GM18498 (cell line): ENCODE results near the gene ACTRT2.

ENCODE experiments used
- ATAC-seq: cut with Tn5 transposase; IDR thresholded peaks from one replicate; pipeline ENCODE4 v1.9.1; 2021; ENCODE audit warnings: mild to moderate bottlenecking, moderate library complexity; ENCODE audit not compliant: unreplicated experiment

Gene ACTRT2

DNA sequence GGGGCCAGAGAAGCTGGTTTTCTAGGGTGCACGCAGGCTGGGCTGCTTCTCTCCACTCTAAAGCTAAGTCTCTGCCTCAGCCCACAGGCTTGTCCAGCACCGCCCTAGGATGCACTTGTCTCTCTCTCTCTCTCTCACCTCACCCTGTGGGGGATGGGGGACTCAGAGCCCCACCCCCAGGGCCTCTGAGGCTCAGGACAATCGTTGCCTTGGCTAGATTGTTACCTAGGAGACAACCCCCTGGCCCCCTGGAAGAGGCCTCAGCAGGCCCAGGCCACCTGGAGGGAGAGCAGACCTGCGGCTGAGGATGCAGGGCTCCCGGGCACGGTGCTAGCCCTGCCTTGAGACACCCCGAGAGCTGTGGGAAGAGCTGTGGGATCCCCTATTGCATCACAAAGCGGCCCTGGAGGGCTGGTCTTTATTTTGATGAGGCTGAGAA is at the start of gene ACTRT2:
ACTRT2 (plus strand) TSS at position 235 of the 439 bp plus-strand sequence. CDS start 220 bp downstream, outside the sequence.
- no peak for ATAC-seq

DNA sequence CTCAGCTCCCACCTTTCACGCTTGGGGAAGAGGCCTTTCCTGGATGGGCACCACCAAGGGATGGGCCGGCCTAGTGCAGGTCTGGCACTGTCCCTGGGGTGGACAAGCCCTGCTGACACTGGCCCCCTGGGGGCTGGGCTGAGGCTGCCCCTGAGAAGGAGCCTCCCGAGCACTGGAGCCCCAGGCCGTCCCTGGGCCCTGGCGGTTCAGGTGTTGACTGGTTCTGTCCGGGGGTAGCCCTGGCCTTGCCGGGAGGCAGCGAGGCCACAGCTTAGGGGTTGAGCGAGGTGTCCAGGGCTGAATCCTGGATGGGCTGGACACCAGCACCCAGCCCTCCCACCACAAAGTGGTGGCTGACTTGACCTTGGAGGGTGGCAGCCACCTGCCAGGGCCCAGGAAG is 49.7 kb upstream of the ACTRT2 start:
- ATAC-seq: no peak

DNA sequence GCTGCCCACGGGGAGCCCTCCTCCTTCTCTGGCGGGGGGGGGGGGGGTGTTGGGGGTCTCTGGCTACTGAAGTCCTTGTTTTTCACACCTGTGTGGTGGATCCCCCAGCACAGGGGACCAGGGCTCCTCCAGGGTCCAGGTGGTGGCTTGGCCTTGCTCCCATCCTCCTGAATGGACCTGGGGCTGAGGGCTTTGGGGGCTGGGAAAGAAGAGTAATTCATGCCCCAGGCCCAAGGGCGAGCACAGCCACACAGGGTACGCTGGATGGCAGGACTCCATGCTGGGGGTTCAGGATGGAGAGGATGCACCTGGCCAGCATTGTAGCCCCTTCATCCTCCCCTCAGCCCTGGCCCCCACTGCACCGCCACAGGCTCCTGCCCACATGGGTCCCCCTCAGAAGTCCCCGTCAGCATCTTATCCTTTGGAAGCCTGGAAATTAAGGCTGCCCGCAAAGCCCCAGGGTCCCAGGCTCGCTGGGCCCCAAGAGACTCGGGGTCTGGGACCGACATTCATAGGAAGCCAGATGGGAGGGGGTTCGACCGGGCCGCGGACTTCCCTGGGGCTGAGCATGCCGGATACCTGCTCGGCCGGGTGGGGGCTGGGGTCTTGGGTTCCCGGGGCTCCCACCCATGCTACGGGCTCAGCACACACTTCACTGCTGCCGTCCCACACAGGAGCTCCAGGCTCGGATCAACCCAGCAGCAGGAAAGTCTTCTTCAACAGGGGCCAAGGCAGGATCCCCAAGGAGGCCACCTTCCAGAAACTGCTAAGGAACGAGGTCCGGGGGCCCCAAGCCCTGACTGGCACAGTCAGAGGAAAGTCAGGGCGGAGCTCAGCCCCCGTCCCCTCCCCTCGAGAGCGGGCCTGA is 49.0 kb upstream of the ACTRT2 start:
- no peak for ATAC-seq

DNA sequence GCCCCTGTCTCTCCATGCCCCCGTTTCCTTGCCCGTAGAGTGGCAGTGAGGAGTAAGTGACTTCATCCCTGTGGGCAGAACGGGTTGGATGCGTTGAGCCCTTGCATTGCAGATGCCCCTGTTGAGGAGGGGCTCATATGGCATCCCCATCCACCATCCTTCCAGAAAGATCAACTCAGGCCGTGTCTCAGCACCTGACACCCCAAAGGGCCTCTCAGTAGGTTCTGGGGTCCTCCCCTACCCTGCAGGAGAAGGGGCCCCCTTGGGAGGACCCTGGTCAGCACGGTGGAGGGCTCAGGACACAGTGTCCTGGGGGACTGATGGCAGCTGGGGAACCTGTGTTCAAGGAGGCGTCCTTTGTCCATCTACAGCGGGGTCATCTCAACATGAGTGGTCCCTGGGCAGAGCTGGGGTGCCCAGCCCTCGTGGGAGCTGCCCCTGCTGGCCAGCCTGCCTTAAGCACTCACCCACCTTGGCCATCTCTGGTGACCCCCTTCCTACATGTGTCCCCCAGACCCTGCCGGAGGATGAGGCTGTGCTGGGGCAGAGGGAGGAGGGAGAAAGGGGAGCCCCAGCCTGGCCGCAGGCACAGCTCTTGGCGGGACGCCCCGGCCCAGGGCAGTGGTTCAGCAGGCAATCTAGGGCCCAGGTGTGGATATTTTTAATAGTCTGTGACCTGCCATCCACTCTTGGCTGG is 48.2 kb upstream of the ACTRT2 start:
- no peak for ATAC-seq

DNA sequence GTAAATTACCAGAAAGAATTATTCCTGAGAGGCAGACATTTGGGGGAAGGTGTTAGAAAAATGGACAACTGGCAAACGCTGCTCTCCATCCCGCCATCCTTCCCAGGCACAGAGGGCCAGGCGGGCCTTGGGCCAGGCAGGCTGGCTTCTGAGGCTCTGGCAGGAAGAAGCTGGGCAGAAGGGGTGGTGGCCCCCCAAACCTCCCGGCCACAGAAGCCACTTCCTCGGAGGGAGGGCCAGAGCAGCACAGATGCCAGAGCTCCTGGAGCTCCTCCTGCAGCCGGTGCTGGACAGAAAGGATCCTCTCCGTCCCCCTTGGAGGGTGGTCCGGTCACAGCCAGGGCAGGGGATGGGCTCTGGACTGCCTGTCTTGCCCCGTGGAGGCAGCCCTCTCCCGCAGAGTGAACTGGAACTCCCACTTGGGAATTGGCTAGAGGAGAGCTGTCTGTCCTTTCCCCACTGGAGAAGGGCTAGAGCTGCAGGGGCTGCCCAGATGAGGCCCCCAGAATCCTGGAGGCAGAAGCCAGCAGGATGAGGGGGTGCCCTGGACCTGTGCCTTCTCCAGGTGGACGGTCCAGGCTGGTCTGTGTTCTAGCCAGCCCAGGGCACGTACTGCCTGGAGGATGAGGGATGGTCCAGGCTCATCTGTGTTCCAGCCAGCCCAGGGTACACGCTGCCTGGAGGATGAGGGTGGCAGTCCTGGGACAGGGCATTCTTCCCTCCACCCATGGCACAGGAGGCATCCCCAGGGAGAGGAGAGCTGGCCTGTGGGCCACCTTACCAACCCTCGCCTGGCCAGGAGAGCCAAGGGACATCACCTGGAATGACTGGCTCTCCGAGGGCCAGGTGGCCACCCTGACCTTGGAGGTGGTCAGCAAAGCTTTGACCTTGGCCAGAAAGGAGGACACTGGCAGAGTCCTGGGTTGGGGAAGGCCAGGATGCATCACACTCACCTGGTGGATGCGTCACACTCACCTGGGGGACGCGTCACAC is 47.4 kb upstream of the ACTRT2 start:
- no peak for ATAC-seq

DNA sequence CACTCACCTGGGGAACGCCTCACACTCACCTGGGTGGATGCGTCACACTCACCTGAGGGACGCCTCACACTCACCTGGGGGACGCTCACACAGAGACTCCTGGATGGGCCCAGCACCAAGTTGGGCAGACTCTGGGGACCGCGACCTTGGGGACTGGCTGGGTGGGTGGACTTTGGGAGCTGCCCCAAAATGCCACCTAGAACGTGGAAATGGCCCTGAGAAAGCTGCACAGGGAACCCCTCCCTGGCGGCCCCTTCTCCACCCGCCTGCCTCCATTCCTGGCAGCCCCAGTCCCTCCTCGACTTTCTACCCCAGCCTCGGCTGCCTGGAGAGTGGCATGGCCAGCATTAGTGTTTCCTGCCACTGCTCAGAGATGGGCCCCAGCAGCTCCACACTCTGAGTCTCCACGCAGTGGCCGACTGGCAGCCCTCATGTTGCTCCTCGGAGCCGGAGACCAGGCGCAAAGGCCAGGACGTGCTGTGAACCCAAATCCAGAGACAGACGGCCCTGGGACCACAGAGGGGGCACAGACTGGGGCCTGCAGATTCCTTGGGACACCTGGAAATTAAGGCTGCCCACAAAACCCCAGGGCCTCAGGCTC is 46.5 kb upstream of the ACTRT2 start:
- ATAC-seq: no peak

DNA sequence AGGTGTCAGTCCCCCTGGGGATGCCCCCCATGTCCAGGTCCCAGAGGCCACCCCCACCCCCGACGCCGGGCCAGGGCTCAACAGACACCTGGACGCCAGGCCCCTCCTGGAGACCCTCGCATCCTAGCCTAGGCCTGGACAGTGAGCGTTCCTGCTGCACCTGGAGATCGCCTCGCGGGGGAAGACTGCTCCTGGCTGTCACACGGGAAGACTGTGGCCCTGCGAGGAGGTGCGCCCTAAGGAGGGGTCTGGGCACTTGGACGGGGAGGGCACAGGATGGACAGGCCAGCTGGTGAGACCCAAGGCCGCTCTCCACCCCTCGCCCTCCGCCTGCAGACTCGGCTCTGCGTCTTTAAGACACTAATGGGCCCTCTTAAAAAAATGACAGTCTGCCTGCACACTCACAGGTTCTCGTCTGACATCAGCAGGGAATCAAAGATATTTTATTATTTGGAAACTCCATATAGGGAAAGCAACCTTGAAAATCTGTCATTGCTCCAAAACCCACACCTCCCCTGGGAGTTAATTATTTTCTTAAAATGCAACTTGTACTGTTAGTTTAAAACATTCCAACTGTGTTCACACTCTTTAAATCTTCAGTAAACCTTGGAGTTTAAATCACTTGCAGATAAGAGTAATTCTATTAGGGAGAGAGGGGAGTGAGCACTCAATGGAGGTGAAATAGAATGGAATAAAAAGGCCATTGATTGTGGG is 45.6 kb upstream of the ACTRT2 start:
- no peak for ATAC-seq

DNA sequence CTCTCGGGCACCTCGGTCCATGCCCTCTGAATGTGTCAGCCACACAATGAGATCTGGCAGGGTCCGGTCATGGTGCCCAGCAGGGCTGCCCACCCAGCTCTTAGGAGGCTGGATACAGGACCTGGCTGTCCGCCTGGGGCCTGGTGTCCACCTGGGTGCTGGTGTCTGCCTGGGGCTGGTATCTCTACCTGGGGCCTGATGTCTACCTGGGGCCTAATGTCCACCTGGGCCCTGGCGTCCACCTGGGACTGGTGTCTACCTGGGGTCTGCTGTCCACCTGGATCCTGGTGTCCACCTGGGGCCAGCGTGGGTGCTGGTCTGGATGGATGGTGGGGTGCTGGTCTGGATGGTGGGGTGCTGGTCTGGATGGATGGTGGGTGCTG is 45.1 kb upstream of the ACTRT2 start:
- no peak for ATAC-seq

DNA sequence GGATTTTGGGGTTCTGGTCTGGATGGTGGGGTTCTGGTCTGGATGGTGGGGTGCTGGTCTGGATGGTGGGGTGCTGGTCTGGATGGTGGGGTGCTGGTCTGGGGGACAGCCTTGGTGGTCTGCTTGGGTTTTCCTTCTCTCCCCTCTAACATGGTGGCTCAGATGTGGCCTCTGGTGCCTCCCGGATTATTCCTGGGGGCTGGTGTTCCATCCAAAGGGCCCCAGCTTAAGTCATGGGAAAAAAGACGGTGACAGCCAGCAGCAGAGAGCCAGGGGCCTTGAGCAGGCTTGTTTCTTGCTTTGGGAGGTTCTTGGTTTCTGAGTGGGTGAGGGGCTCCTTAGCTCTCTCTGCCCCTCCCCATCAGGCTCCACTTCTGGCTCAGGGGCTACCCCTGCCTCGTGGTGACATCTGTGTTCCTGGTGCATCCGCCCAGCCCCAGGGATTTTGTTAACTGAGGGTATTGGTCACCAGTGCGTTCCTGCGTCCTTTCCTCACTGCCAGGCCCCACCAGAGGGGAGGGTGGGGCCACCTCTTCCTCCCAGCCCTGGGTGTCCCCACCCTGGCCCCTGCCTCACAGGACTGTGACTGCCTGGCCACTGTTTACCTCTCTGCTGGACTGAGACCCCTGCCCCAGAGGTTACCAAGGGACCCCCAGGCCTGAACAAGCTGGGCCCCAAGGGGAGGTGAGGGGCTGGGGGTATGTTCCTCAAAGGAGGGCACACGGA is 43.2 kb upstream of the ACTRT2 start:
- ATAC-seq: no peak

DNA sequence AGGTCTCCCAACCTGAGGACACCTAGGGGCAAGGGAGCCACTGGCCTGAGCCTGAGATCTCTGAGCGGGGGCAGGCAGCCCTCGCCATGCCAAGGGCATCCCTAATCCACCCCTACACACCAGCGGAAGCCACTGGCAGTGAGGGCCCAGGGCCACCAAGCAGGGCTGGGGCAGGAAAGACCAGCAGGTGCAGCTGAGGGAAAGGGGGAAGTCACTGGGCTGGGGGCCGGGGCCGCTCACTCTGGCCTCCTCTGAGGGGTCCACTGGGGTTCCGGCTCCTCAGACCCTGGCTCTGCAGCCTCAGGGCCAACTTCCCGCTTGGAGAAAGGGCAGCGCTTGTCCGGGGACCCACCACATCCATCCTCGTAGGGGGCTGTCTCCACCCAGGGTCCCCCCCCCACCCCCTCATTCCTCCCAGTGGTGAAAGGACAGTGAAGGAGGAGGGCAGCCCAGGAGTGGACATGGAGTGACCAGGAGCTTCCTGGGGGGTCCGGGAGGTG is 42.5 kb upstream of the ACTRT2 start:
- no peak for ATAC-seq

DNA sequence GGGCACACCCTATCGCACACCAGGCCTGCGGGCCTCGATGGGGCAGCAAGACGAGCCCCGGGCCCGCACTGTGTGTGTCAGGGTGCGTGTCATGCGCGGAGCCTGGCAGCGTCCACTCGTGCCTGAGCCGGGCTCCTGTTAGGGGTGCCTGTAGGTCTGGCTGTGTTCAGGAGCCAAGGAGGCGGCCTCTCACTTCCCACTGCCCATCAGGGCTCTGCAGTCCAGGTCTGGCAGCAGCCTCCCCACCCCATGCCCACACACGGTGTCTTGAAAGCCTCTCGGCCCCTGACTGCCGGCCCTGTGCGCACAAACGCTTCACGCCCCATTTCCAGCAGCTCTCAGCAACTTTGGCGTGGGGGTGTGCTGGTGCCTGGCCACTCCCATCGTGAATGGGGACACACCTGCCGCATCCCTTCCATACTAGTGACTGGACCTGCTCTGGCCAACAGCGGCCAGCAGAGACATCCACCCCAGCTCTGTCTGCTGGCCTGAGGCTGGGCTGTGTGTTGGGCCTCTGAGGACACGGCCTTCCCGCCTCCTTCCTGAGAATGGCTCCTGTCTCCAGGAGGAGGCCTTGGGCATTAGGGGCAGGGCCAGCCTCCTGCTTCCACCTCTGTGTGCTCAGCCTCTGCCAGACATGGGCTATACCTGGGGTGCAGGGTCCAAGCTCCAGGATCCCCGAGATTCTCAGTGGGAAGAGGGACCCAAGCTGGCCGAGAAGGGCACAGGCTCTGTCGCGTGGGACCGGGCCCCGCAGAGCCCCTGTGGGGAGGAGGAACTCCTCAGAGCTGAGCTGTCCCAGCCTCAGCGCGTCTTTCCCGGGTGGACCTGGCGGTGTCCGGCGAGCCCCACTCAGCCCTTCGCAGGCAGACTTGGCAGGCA is 41.8 kb upstream of the ACTRT2 start:
- no peak for ATAC-seq

DNA sequence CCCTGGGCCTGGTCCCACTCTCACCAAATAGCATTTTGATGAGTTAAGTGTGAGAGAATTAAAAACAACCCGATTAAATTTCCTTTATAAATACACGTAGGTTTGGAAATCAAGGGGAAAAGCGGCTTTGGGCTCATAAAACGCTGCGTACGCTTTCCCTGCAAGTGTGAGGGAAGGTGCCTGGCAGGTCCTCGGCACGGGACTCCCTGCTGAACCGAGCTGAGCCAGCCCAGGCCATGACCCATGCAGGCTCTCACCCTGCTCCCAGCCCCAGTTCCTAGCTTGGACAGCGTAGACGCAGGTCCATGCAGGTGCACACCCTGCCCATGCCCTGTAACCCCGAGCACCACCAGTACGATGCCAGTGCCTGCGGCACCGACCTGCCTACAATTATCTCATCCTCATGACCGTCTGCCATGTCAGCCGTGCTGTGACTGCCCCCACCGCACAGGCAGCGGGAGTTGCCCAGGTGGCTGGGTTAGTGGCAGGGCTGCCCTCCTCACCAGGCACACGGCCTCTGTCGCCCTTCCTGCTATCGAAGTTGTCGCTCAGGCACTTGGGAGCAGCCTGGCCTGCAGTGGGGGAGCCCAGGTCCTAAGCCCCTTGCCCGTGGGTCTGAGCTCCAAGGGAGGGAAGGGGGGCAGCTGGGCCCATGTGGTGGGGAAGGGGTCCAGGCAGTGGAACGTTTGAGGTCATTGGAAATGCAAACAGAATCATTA is 41.0 kb upstream of the ACTRT2 start:
- ATAC-seq: no peak

DNA sequence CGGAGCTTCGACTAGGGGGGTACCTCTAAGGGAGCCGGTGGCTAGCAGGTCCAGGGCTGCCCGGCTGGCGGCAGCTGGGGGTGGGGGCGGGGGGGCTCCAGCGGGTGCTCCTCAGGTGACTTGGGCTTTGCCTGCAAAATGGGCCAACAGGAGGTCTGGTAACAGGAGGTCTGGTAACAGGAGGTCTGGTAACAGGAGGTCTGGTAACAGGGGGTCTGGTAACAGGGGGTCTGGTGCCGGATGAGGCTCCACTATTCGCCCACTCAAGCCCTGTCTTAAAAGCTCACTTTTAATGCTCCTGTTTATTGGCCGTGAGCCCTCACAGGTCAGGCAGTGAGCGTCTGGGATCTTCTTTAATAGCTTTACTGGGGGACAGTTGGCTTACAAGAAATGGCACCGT is 40.4 kb upstream of the ACTRT2 start:
- ATAC-seq: no peak

DNA sequence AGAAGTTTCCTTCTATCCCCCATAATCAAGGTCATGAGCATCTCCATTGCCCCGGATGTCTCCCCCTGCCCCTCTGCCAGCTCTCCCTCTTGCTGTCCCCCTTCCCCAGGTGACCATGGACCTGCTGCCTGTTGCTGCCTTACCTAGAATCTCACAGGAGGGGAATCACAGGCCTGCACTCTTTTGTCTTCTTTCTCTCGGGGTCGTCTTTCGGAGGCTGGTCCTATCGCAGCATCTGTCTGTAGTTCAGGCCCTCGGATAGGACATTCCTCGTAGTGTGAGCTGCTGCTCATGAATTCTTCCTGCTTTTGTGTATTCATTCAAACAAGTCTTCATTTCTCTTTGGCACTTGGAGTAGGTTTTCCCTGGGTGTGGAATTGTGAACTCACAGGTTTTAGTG is 39.9 kb upstream of the ACTRT2 start:
- no peak for ATAC-seq

DNA sequence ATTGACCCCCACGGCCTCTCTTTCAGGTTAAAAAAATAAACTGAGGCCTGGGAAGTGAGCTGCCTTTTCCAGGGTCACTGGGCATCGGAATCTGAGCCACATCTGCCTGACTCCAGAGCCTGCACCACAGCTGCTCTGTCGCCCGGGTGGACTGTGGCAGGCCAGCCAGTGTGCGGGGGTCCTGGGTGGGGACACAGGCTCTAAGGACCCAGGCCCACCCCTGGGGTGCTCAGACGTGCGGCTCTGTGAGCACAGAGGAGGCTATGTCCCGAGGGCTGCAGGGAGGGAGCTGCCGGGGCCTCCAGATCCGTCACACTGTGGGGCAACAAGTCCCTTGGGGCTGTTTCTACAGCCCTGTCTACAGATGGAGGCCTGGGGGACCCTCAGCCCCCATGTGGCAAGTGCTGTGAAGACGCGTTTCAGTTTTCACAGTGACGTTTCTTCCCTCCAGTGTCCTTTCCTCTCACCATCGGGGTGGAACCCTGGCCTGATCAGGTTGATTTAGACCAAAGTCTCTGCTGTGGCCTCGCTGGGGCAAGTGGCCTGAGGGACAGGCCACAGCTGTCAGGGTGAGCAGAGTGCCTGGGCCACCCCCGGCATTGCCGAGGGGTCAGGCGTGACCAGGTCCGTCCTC is 39.2 kb upstream of the ACTRT2 start:
- ATAC-seq: no peak

DNA sequence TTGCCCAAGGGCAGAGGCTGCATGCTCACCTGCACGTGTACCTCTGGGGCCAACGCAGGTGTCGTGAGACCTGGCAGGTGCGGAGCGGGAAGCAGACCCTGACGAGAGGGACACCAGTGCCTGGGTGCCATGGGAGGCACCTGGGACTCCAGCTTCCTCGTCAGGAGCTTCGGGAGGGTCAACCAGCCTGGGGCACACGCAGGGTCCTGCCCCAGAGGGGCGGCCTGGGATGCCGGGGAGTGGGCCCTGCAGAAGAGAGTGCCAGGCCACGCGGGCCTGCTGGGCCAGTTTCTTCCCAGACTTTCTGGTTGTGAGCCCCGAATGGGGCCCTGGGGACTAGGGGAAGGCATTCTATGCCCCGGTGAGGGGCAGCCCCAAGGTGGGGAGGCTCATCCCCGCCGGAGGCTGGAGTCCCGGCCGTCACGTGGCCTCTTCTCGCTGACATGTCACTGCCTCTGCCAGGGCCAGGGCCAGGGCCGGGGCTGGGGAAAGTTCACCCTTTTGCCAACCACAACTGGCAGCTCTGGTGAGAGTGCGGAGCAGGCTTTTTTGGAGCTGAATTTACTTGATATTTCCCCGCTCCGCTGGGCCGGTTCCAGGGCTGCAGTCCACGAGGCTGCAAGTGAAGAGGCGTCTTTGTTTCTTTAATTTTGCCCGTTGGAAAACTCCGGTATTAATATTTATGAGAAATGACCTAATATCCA is 38.5 kb upstream of the ACTRT2 start:
- ATAC-seq: no peak

DNA sequence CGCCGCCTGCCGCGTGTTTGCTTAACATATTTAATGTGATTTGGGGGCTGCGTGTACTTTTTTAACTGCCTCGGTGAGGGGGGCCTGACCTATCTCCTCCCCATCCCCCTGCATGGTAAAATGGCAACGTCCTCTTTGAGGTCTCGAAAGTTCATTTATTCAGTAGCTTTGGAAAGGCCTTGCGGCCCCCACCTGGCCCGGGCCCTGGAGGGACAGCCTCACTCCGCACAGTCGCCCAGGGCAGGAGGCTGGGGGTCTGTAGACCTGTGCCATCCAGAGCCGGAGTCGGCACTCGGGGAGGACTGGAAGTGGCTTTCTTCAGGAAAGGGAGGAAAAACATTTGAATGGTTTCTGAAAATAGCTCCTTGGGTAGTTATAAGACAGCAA is 38.0 kb upstream of the ACTRT2 start:
- no peak for ATAC-seq
